ENCODE results near the gene TENT4A. TPM values are rescaled to one million over a fixed set of nuclear protein-coding genes. Genes with fewer than 3 reads are reported as not detected.
A peak's percentile ranks its signal among the peaks of the same experiment; 100 is the strongest.

TENT4A gene
- polyA plus RNA-seq, 1 experiment: 4.0 TPM

GRCh38 chr5:6684075-6684474 lies 29.2 kb upstream of the TENT4A start:
- H3K27me3 ChIP-seq (ENCODE audit: control insufficient read depth, insufficient read depth, low read length): no peaks in the 10 kb centered on the region
- DNase-seq (ENCODE audit: low read depth, low spot score): no peak
- TF ChIP-seq CTCF (IDR thresholded peaks at IDR 0.05; ENCODE audit: low read depth, low read length): no peak
- no peaks in the 10 kb centered on the region for H3K9me3 ChIP-seq (ENCODE audit: control insufficient read depth, insufficient read depth, low read length)
- H3K4me3 ChIP-seq (ENCODE audit: low read depth, low read length): no peak overlapping the region
- ChIA-PET CTCF (no interaction called here), POLR2A (no interaction called here)
- H3K27ac ChIP-seq (ENCODE audit: low read depth, low read length): no peak overlapping the region

GRCh38 chr5:6686501-6686900 lies 26.7 kb upstream of the TENT4A start:
- ChIA-PET POLR2A (no interaction called here), CTCF (interaction anchor here (1.6 kb wide), 1 partner anchor 59 kb away, joined by 10 read pairs; no protein-coding TSS in a partner anchor)
- Histone ChIP-seq H3K4me3 (ENCODE audit: low read depth, low read length) (no peak overlapping the region), H3K27ac (ENCODE audit: low read depth, low read length) (no peak overlapping the region), H3K9me3 (ENCODE audit: control insufficient read depth, insufficient read depth, low read length) (no peaks in the 10 kb centered on the region), H3K27me3 (ENCODE audit: control insufficient read depth, insufficient read depth, low read length) (no peaks in the 10 kb centered on the region)
- no peak for DNase-seq (ENCODE audit: low read depth, low spot score)
- TF ChIP-seq CTCF (IDR thresholded peaks at IDR 0.05; ENCODE audit: low read depth, low read length): no peak

GRCh38 chr5:6686915-6687409 lies 26.3 kb upstream of the TENT4A start:
- H3K9me3 ChIP-seq (ENCODE audit: control insufficient read depth, insufficient read depth, low read length): no peaks in the 10 kb centered on the region
- no peak for TF ChIP-seq CTCF (IDR thresholded peaks at IDR 0.05; ENCODE audit: low read depth, low read length)
- no peak for DNase-seq (ENCODE audit: low read depth, low spot score)
- peak overlapping the region; percentile 48 for H3K4me3 ChIP-seq (ENCODE audit: low read depth, low read length)
- POLR2A ChIA-PET: no interaction called here
- H3K27ac ChIP-seq (ENCODE audit: low read depth, low read length): peak overlapping the region; percentile 21
- H3K27me3 ChIP-seq (ENCODE audit: control insufficient read depth, insufficient read depth, low read length): no peaks in the 10 kb centered on the region
- CTCF ChIA-PET: interaction anchor here (1.6 kb wide), 1 partner anchor 58 kb away, joined by 10 read pairs; no protein-coding TSS in a partner anchor

- Histone ChIP-seq H3K27me3 (ENCODE audit: control insufficient read depth, insufficient read depth, low read length) (no peaks in the 10 kb centered on the region), H3K9me3 (ENCODE audit: control insufficient read depth, insufficient read depth, low read length) (no peaks in the 10 kb centered on the region), H3K27ac (ENCODE audit: low read depth, low read length) (peak overlapping the region; percentile 21), H3K4me3 (ENCODE audit: low read depth, low read length) (no peak overlapping the region)
- no peak for TF ChIP-seq CTCF (IDR thresholded peaks at IDR 0.05; ENCODE audit: low read depth, low read length)
- ChIA-PET CTCF (interaction anchor here (1.6 kb wide), 1 partner anchor 58 kb away, joined by 10 read pairs; no protein-coding TSS in a partner anchor), POLR2A (no interaction called here)
- DNase-seq (ENCODE audit: low read depth, low spot score): no peak
These were observed 25.7 kb upstream of the TENT4A start for GRCh38 chr5:6687505-6687904.

- POLR2A ChIA-PET: no interaction called here
These were observed 20.3 kb upstream of the TENT4A start for GRCh38 chr5:6692906-6693305.

More at GRCh38 chr5:6692906-6693305, 20.3 kb upstream of the TENT4A start:
- CTCF ChIA-PET: no interaction called here
- no peak for TF ChIP-seq CTCF (IDR thresholded peaks at IDR 0.05; ENCODE audit: low read depth, low read length)
- DNase-seq (ENCODE audit: low read depth, low spot score): no peak
- Histone ChIP-seq H3K4me3 (ENCODE audit: low read depth, low read length) (no peak overlapping the region), H3K27ac (ENCODE audit: low read depth, low read length) (no peak overlapping the region), H3K27me3 (ENCODE audit: control insufficient read depth, insufficient read depth, low read length) (peaks cover 2% of the 10 kb centered on the region), H3K9me3 (ENCODE audit: control insufficient read depth, insufficient read depth, low read length) (no peaks in the 10 kb centered on the region)
